HepG2 (cell line): Measurements from ENCODE around the gene USP9Y.

Experiments used
- ARHGAP35 ChIP-seq: sonication (generic); formaldehyde crosslinking; IDR thresholded peaks from 2 replicates; pipeline ENCODE4 v1.9.0; 2022; ENCODE audit warnings: mild to moderate bottlenecking, inconsistent platforms, moderate library complexity, missing genetic modification reagents, borderline replicate concordance
- ERF ChIP-seq: IDR thresholded peaks from 2 replicates; pipeline ENCODE4 v1.6.1; 2018; ENCODE audit warnings: missing biosample characterization, missing genetic modification reagents
- GABPB1 ChIP-seq: IDR thresholded peaks from 2 replicates; pipeline ENCODE4 v1.6.1; 2016; ENCODE audit warnings: mild to moderate bottlenecking, missing genetic modification reagents, moderate library complexity, missing compliant biosample characterization
- MTA3 ChIP-seq: sonication (generic); formaldehyde crosslinking; IDR thresholded peaks from 2 replicates; pipeline ENCODE4 v1.4.0; 2020; ENCODE audit warnings: missing genetic modification reagents
- NONO ChIP-seq, 2 experiments: fragments of 450-650 bp in 1 of 2; sonication (generic) in 1 of 2; formaldehyde crosslinking in 1 of 2; IDR thresholded peaks in 1 of 2; conservative IDR thresholded peaks in 1 of 2; 2 replicates each; pipeline versions ENCODE4 v1.6.1 to v1.8.0; 2017 to 2022; ENCODE audit warnings: mild to moderate bottlenecking in 1 of 2, missing genetic modification reagents in 1 of 2, moderate library complexity in 1 of 2
- ZSCAN9 ChIP-seq: IDR thresholded peaks from 2 replicates; pipeline ENCODE4 v1.6.1; 2016; ENCODE audit warnings: borderline replicate concordance

GRCh38 chrY:12651621-12652036 lies 49.4 kb upstream of the USP9Y start:
- no peak for TF ChIP-seq ZSCAN9 (CRISPR knock-in tag)
- no peak for TF ChIP-seq ARHGAP35 (CRISPR knock-in tag)
- no peak for TF ChIP-seq GABPB1 (CRISPR knock-in tag)
- no peak for TF ChIP-seq NONO (IDR thresholded peaks at IDR 0.05)
- no peak for TF ChIP-seq NONO (CRISPR knock-in tag; conservative IDR thresholded peaks at IDR 0.05)
- no peak for TF ChIP-seq ERF (CRISPR knock-in tag)
- no peak for TF ChIP-seq MTA3 (CRISPR knock-in tag)
